Stimulated activated CD4-positive, alpha-beta T cell treated with anti-CD3 and anti-CD28 coated beads, Interleukin-1b, Interleukin-23, amount 100 ng/mL, for 24 hours (primary cell): ENCODE data around the gene FBXW9.
"Not testable (repeated sequence)": the region's sequence is repeated elsewhere in the genome, so short reads cannot be mapped to it uniquely, and the experiment has no call there.

Source experiments
- DNase-seq, 4 experiments: peaks; one replicate each; pipeline ENCODE4 v3.0.0-alpha.2; 2020; ENCODE audit warnings: low read depth in 4 of 4, low spot score in 1 of 4

FBXW9 gene

DNA sequence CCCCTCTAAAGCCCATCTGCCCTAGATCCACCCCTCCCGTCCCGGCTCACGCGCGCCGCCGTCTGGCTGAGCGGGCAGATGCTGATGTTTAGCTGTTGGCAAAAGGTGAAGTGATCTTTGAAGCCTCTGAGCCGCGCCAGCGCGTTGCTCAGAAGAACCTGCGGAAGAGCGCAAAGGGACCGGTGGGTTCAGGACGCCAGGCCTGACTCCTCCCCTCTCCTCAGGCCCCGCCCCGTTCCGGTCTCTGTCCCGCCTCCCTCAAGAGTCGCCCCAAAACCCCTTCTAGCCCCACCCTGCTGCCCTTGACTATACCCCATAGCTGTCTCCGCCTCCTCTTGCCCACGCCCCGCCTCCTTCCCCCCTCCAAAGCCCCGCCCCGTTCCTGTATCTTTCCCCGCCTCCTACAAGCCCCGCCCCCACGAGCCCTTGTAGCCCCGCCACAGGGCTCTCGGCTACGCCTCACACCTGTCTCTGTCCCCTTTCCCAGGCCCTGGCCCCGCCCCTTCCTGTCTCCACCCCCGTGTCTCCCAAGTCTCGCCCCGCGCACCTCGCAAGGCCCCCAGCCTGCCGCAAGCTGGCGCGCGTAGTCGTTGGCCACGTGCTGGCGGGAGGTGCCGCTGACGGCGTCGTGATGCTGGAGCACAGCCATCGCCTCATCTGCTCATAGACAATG lies 39.4 kb downstream of the FBXW9 start:
- DNase-seq, result peak in 1 of 4 experiments; percentile 36

DNA sequence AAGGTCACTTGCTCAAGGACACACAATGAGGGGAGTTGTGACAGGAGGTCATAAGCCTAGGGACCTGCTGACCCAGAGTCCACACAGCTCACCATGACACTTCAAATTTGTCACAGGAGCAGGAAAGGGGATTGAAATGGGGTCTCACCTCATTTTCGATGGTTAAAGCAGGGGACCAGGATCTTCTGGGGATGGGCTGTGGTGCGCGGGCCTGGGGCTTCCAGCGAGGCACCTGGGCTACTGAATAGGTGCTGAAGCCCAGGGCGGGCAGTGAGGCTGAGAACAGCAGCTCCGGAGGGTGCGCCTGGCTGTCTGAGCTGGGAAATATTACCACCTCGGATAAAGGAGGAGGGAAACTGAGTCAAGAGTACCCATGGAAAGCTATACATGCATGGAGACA lies 40.9 kb downstream of the FBXW9 start:
- DNase-seq, result no peak

DNA sequence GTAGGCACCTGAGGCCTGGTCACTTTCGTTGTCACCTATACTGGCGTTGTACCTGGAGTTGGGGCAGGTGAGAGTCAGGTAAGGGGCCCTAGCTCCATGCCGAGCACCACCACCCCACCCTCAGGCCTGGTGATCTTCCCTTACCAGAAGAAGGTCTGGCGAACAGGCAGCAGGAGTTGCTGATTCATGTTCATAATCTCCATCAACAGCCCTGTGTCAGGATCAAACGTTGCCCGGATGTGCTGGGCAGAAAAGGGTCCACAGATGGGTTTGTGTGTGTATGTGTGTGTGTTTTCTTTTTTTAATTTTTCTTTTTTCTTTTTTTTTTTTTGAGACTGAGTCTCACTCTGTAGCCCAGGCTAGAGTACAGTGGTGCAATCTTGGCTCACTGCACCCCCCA lies 44.2 kb downstream of the FBXW9 start:
- no peak for DNase-seq

DNA sequence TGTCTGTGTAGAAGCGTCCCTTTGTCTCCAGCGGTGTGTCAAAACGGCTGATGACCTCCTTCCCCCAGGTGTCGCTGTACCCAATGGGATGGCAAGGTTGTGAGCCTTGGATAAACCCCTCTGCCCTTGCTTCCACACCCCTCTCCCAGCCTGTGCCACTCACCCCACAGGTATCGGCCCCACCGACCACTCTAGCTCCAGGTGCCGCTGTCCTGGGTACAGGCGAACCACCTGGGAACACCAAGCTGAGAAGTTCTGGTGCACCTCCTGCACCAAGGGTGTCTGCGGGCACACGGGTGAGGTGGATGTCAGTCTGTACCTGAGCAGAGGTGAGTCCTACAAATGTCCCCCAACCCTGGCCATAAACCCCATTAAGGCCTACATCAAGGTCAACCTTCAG lies 46.5 kb downstream of the FBXW9 start:
- no peak for DNase-seq

DNA sequence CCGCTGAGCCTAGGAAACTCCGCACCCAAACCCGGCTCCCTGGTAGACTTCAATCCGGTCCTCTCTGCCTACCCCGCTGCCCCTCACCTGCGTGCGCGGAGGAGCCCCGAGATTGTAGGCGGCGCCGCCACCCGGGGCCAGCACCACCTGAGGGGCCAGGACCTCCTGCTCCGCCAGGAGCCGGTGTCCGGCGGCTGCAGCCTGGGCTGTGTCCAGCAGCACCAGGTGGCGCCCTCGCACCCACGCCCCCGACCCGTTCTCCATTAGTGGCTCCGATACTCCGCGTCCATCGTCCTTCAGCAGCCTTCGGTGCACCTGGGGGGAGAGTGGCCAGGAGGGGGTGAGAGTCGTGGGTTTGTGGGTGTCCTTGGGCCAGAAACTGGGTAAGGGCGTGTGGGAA lies 48.3 kb downstream of the FBXW9 start:
- no peak for DNase-seq

DNA sequence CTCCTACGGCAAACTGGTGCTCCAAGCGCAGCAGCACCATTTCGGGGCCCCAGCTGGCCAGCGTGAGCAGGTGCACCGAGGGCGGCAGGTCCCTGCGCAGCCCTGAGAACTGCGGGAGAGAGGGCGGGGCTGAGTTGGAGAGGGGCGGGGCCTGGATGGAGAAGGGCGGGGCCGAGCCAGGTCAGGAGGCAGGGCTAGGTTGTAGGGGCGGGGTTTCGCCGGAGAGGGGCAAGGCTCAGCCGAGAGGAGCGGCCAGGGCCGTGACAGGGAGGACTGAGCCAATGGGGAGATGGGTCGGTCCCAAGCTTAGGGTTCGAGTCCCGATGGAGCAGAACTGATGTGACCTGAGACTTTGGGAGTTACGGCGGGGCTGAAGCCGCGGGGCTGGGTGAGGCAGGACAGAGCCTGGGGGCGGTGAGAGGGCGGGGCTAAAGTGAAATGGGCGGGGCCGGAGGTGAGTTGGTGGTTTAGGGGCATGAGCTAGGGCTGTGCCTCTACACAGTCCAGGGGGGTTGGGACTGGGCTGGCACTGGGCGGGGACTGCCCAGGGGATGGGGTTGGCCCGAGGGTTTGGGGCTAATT lies 48.9 kb downstream of the FBXW9 start:
- peak in 2 of 4 experiments; percentile 26 to 28 for DNase-seq

DNA sequence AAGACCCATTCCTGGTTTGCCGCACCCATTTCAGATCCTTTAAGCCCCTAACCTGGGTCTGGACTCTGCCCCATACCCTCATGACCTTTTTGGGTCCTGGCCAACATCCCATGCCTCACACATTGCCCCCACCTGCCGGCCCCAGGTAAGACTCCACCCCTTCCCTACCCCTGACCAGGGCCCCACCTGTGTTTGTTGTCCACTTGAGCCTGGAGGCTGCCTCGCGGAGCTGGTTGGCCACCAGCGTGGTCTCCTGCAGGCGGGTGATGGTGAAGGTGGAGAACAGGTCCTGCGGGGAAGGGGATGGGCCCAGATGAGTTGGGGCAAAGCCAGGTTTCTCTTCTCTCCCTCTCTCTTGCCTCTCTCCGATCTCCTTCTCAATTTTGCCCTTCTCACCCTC lies 49.4 kb downstream of the FBXW9 start:
- no peak for DNase-seq

DNA sequence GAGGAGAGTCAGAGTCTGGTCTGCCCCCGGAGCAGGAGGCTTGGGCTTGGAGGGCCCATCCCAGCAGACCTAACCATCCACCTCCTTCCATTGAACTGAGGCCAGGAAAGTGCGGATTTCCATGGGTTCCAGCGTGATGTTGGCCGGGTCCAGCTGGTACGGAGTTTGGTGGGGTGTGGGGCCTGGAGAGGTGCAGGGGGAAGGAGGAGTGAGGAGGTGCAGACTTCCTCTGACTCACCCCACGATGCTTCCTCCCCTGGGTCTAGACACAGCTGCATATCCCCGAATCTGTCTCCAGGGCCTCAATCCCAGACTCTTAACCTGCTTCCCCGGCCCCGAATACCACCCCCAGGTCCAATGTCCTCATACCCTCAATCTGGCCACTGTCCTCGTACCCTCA lies 49.9 kb downstream of the FBXW9 start:
- DNase-seq, result no peak

DNA sequence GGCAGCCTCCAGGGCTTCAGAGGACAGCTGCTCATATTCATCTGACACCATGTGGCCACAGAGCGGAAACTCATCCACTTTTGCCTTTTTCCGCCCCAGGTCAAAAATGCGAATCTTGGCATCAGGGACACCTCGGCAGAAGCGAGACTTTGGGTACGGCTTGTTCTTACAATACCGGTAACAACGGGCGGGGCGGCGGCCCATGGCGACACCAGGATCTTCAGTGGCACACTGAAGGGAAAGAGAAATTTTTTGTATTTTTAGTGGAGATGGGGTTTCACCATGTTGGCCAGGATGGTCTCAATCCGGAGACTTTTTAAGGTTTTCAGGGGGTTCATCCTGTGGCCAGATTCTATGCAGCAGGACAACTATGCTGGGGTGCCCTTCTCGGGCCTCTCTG lies 52.7 kb downstream of the FBXW9 start:
- not testable (repeated sequence) for DNase-seq

DNA sequence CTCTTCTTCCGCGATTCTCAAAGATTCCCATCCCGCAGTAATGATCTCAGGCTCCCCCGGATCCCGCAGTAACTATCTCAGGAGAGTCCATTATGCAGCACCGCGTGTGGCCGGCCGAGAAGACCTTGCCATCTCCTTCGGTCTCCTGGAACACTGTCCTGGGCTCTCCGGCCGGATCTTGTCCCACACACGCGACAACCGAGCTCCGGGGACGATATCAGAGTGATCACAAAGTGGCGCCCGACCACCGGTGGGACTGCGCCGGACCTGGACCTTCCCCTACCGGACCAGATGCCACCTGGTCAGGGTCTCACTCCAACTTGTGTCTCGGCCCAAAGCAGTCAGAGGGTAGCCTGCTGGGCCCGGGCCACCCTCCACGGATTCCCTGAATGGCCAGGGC lies 53.9 kb downstream of the FBXW9 start:
- no peak for DNase-seq

DNA sequence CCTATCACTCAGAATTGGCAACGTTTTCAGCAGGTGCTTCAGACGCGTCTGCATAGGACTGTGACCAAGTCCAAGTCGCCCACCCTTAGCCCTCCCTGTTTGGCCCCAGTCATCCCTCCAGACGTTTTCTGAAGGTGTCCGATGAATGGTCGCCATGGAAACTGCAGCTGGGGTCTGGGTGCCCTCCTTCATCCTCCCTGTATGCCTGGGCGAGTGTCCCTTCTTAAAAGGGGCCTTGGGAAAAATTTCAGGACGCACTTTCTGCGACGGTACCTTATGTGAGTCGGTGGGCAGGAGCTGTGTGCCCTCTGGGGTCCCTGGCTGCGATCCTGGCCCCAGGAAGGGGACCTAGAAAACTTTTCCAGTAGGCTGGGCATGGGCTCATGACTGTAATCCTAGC lies 55.0 kb downstream of the FBXW9 start:
- DNase-seq, result no peak

DNA sequence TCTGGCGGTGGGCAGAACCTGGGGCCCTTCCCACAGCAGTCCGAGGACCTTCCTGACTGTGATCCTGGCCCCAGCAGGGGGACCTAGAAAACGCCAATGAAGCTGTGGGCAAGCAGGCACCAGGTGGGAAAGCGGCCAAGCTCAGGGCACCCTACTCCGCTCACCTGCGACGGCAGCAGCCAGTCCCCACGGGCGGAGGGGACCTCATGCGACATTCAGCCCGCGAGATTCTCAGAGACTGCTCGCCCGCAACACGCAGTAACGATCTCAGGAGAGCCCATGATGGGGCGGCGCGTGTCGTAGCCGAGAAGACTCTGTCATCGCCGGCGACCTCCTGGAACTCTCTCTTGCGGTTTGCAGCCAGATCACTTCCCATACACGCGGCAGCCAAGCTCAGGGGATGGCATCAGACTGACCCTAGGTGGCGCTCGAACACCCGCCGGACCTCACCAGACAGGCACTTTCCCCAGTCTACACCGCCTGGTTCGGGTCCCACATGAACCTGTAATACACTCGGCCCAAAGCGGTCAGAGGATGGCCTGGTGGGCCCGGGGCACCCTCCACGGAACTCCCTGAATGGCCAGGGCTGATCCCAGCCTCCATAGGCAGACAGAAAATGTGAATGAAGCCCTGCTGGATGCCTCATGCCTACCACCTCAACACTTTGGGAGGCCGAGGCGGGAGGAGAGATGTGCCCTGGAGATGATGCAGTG lies 56.4 kb downstream of the FBXW9 start:
- DNase-seq, result peak; percentile 66 to 85 (median 82)
